ENCODE results near the gene LSM3.

Gene LSM3

GRCh38 chr3:14152963-14153355 lies 25.7 kb upstream of the LSM3 start:
- no peak overlapping the region for H3K27ac ChIP-seq
- TF ChIP-seq, protein P1, sequence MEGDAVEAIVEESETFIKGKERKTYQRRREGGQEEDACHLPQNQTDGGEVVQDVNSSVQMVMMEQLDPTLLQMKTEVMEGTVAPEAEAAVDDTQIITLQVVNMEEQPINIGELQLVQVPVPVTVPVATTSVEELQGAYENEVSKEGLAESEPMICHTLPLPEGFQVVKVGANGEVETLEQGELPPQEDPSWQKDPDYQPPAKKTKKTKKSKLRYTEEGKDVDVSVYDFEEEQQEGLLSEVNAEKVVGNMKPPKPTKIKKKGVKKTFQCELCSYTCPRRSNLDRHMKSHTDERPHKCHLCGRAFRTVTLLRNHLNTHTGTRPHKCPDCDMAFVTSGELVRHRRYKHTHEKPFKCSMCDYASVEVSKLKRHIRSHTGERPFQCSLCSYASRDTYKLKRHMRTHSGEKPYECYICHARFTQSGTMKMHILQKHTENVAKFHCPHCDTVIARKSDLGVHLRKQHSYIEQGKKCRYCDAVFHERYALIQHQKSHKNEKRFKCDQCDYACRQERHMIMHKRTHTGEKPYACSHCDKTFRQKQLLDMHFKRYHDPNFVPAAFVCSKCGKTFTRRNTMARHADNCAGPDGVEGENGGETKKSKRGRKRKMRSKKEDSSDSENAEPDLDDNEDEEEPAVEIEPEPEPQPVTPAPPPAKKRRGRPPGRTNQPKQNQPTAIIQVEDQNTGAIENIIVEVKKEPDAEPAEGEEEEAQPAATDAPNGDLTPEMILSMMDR (conservative IDR thresholded peaks at IDR 0.05): no peak

- no peak overlapping the region for H3K27ac ChIP-seq
- TF ChIP-seq, protein P1 (conservative IDR thresholded peaks at IDR 0.05): no peak
Measured at GRCh38 chr3:14153663-14154062, 25.0 kb upstream of the LSM3 start.

GRCh38 chr3:14154276-14154675 lies 24.3 kb upstream of the LSM3 start:
- TF ChIP-seq, protein P1 (conservative IDR thresholded peaks at IDR 0.05): no peak
- no peak overlapping the region for H3K27ac ChIP-seq

DNA sequence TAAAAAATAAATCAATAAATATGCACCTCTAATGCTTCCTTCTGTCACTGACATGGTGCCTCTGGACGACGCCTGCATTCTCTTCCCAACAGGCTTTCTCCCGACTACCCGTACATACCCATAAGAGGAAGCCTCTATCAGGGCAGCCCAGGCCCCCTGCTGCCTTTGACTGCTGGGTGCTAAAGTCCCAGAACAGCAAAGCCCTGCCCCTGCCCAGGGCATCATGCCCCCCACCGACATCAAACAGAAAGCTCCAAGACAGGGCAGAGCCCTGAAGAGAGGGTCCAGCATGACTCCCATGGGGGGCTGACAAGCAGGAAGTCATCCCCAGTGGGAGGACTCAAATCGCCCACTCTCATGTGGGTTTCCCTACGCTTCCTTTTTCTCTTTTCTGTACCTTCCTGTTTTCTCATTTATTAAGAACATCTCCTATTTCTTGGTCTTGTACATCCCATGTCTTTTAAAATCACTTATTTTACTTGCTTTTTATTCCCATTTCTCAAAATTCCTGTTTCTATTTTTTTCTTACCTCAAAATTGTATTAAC lies 23.6 kb upstream of the LSM3 start:
- TF ChIP-seq, protein P1 (conservative IDR thresholded peaks at IDR 0.05): no peak

GRCh38 chr3:14156201-14156600 lies 22.4 kb upstream of the LSM3 start:
- H3K27ac ChIP-seq: no peak overlapping the region
- TF ChIP-seq, protein P1 (conservative IDR thresholded peaks at IDR 0.05): no peak

More for the DNA sequence above, 23.6 kb upstream of the LSM3 start:
- H3K27ac ChIP-seq: no peak overlapping the region

- H3K27ac ChIP-seq: no peak overlapping the region
- TF ChIP-seq, protein P1 (conservative IDR thresholded peaks at IDR 0.05): no peak
Measured at GRCh38 chr3:14156843-14157561, 21.6 kb upstream of the LSM3 start.

- TF ChIP-seq, protein P1 (conservative IDR thresholded peaks at IDR 0.05): no peak
- H3K27ac ChIP-seq: no peak overlapping the region
Measured at GRCh38 chr3:14157951-14158350, 20.7 kb upstream of the LSM3 start.
